ENCODE results near the gene TUBGCP2.
A peak's percentile ranks its signal among the peaks of the same experiment; 100 is the strongest.

The TUBGCP2 gene

DNA sequence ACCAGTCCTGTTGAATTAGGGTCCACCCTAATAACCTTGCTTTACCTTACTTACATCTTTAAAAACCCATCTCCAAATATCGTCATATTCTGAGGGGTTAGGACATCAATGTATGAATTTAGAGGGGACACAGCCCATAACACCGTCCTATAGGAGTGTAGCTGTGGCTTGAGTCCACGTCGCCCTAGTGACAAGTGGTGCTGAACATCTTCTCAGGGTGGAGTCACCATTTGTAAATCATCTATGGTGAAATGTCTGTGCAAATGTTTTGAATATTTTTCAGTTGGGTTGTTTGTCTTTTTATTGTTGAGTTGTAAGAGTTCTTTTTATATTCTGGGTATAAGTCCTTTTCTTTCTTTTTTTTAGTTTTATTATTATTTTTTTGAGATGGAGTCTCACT, 33.3 kb upstream of the TUBGCP2 start:
- no peak for DNase-seq (ENCODE audit: low read depth, low spot score)

DNA sequence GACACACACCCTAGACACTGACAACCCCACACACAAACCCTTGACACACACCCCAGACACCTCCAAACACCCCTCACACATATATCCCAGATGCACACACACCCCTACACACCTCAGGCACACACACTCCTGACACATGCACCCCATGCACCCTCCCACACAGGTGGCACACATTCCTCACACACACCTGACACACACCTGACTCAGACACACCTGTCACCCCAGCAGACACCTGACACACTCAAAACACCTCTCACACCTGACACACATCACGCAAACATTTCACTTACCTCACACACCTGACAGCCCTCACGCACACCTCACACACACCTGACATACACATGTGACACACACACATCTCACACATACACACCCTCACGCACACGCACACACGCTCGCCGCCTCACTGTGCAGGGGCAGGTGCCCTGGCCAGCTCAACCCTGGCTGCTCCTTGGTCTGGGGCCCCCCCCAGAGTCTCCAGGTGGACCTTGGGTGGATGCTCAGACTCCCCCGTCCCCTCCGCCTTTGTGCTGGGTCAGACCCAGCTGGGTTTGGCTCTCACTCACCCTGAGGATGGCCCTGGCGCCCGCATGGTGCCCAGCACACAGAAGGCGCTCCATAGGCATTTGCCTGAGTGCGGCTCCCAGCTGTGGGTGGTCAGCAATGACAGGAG, 31.2 kb upstream of the TUBGCP2 start:
- no peak for DNase-seq (ENCODE audit: low read depth, low spot score)

DNA sequence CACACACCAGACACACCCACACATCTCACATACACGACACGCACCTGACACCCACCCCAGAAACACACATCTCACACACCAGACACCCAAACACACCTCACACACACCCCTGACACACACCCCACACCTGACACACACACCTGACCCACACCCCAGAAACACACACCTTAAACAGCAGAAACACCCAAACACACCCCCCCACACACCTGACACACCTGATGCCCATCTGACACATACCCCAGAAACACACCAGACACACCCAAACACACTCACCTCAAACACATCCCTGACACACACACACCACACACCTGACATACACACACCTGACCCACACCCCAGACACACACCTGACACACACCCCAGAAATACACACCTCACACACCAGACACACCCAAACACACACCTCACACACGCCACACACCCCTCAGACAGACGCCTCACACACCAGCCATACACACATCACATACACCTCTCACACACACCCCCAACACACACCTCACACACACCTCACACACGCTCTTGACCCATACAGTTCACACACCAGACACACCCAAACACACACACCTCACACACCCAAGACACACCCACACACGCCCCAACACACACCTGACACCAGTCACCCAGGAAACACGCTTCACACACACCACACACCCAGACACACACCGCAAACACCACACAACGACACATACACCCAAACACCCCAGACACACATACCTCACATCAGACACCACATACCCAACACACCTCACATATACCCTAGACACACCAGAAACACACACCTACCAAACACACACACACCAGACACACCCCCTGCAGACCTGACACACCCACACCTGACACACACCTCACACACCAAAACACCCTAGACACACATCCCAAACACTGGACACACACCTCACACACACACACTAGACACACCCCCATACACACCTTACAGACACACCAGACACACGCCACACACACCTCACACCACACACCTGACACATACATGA, 29.7 kb upstream of the TUBGCP2 start:
- no peak for DNase-seq (ENCODE audit: low read depth, low spot score)

DNA sequence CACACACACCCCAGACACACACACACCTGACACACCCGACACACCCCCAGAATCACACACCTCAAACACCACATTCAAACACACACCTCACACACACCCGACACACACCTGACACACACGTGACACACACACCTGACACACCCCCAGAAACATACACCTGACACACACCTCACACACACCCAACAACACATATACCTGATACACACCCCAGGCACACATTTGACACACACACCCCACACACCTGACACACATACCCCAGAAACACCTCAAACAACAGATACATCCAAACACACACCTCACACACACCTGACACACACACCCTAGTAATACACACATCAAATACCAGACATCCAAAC, 28.7 kb upstream of the TUBGCP2 start:
- DNase-seq (ENCODE audit: low read depth, low spot score): no peak

DNA sequence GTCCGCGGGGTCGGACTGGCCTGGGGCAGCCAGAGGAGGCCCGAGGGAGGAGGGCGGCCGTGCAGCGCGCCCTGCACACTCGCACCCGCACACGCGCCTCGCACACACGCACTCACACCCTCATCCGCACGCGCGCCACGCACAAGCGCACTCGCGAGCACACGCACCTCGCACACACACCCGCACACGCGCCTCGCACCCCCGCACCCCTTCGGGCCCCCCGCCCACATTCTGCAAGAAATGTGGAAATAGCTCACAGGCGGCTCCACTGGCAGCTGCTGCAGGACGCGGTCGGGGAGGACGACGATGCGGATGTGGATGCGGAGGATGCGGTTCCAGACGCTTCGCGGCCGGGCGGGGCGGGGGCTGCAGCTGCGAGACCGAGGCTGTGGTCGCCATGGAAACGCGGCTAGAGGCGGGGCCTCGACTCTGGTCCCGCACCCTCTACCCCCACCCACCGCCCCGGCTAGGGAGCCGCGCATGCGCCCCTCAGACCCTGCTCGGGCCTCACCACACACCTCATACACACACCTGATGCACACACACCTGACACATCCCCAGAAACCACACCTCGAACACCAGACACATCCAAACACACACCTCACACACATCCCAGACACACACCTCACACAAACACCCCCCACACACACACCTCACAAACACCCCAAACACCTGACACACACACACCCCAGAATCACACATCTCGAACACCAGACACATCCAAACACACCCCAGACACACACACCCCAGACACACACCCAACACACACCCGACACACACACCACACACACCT, 28.1 kb upstream of the TUBGCP2 start, which contains the start of gene CALY:
Gene CALY (minus strand): TSS at position 320 of the 793 bp plus-strand sequence. CDS start 7,907 bp downstream, outside the sequence.
- DNase-seq (ENCODE audit: low read depth, low spot score): peak; percentile 73

DNA sequence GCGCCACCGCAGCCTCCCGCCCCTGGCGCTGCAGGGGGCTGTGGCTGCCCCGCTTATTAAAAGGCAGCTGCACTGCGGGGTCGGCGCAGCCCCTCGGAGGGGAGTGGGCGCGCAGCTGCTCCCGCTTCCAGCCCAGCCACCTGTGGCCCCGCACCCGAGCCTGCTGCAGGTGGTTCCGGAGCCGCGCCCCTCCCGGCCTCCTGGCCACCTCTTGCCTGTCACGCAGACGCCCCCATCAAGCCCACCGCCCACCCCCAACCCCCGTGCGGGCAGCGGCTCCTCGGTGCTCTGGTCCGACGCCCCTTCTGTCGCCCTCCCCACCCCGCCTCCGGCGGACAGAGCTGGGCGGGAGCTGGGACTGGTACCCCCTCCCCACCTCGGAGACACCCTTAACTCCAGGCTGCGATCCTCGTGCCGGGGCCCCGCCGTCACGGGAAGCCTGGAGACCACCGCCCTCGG, 27.5 kb upstream of the TUBGCP2 start:
- DNase-seq (ENCODE audit: low read depth, low spot score): no peak

DNA sequence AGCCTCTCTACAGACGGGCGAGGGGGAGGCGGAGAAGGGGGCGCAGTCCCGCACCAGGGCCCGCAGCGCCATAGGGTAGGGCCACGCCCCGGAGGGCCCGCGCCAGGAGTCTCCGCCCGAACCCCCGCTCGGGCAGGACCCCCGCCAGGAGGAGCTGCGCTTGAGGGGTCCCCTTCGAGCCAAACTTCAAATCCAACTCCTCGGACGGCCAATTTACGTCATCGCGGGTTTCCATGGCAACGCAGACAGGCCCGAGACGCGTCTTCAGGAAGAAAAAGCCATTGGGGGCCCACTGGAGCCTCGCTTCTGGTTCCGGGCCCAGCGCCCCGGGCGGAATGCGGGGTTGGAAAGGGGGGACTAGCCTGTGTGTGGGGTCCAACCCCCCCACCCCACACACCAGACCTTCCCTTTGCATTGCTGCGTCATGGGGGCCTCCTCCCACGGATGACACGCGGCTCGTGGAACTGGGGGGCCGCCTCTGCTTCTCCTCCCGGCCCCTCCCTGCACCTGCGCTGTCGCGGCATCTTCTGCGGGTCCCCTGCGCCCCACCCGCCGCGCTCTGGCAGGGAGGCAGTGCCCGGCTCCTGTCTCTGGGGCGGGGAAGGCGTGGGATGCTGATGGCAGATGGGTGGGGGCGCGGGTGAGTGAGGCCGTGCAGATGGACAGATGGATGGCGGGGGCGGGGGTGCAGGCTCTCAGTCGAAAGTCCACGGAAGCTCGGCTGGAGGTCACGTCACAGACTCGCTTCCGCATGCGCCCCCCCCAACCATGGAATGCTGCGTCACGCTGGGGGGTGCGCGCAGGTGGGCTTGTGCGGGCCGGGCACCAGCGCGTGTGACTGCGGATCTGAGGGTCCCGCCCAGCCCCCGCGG, 26.8 kb upstream of the TUBGCP2 start:
- DNase-seq (ENCODE audit: low read depth, low spot score): peak; percentile 39

DNA sequence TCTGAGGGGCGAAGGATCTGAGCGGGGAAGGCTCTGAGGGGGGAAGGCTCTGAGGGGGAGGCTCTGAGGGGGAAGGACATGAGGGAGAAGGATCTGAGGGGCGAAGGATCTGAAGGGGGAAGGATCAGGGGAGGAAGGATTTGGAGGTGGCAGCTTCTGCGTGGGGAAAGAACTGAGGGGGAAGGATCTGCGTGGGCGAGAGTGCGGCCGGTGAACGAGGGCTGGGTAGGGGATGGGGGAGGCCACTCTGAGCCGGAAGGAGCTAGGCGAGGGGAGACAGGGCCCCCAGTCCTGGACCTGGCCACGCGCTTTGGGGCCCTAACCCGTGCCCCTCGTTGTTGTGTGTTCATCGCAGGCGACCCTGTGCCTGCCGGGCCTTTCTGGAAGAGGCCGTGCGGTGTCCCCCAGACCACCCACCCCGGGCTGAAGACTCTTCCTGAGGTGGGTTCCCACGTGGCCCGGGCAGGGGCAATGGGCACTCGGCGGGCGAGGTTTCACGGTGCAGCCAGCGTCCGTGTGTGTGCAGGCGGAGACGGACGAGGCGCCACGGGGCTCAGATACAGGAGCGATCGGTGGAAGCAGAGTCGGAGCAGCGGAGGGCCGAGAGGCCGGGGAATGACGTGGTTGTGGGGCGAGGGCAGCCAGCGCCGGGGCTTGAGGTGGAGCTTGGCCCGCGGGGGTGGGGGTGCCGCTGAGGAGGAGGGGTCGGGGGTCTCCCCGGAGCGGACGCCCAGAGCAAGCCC, 26.0 kb upstream of the TUBGCP2 start:
- DNase-seq (ENCODE audit: low read depth, low spot score): no peak

DNA sequence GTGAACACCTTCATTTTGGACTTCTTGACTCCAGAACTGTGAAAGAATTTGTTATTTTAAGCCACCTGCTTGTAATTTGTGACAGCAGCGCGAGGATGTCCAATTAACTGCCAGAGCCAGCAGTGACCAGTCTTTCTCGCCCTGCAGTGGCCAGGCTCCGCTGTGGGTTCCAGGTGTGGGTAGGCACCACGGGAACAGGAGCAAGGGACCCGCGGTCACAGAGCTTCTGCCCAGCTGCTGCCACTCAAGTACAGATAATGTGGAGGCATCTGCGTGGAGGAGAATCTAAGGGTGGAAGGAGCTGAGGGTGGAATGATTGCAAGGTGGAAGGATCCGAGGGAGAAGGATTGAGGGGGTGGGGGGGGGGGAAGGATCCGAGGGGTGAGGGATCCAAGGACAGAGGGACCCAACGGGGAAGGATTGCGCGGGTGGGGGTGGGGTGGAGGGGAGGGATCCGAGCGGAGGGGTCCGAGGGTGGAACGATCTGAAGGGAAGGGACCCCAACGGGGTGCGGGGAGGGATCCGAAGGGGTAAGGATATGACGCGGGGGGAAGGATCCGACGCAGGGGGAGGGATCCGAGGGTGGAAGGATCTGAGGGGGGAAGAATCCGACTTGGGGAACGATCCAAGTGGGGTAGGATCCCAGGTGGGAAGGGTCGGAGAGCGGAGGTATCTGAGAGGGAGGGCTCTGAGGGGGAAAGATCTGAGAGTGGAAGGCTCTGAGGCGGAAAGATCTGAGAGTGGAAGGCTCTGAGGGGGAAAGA, 24.4 kb upstream of the TUBGCP2 start:
- DNase-seq (ENCODE audit: low read depth, low spot score): no peak

DNA sequence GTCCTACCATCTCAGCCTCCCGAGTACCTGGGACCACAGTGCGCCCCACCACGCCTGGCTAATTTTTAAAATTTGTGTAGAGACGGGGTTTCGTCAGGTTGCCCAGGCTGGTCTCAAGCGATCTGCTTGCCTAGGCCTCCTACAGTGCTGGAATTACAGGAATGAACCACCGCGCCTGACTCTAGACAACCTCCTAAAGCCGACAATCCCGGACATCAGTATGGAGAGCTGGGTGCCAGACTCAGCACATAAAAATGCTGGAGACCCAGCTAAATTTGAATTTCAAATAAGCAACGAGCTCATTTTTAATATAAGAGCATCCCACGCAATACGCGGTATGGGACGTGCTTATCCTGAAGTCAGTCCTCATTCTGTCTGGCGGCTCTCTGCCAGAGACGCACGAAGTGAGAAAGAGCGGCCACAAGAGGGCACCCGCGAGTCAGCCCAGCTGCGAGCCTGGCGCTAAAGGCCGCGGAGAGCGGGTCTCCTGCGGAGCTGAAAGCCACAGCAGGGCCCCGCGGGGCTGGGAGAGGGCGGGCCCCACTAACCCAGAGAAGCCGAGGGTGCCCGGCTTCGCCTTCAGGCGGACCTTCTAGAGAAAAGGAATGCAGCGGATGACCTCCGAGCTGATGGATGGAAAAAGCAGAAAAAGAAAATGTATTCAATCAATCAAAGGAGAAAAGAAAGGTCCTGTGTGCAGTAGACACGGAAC, 21.0 kb upstream of the TUBGCP2 start:
- DNase-seq (ENCODE audit: low read depth, low spot score): peak; percentile 94

DNA sequence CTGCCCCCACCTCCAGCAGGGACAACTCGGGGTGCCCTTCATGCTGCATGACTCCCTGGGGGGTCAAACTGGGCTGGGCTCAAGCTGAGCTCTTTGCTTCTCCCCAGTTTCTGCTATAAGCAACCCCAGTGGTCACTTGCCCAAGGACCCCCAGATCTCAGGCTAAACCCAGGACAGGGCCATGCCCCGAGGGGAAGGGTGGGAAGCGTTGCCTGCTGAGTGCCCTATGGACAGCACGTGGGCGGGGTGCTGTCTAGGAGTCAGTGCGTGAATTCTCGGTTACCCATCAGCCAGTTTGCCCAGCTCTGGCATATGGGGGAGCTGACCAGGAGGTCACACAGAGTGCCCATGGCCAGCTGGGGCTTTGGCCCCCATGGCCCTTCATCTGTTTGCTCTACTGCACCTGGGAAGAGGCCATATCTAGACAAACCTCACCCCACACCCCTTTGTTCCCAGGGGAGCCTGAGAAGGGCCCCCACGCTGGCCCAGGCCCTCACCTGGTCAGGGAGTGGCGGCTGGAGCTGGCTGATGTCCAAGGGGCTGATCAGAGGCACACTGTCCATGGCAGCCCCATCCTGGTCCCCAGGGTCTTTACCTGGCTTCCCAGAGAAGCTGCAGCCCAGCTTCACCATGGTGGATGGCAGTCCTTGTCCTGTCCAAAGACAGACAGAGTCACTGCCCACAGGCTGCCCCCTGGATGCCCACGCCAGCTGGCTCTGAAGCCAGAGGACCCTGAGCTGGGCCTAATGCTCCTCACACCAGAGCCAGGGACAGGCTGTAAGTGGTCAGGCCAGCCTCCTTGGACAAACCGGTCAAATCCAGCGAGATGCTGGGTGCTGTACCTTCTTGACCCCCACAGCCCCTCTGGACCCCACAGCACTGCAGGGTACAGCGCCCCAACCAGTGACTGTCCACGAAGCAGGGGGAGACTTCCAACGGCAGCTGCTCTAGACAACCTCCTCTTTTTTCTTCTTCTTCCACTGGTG, 20.0 kb upstream of the TUBGCP2 start:
- DNase-seq (ENCODE audit: low read depth, low spot score): no peak

DNA sequence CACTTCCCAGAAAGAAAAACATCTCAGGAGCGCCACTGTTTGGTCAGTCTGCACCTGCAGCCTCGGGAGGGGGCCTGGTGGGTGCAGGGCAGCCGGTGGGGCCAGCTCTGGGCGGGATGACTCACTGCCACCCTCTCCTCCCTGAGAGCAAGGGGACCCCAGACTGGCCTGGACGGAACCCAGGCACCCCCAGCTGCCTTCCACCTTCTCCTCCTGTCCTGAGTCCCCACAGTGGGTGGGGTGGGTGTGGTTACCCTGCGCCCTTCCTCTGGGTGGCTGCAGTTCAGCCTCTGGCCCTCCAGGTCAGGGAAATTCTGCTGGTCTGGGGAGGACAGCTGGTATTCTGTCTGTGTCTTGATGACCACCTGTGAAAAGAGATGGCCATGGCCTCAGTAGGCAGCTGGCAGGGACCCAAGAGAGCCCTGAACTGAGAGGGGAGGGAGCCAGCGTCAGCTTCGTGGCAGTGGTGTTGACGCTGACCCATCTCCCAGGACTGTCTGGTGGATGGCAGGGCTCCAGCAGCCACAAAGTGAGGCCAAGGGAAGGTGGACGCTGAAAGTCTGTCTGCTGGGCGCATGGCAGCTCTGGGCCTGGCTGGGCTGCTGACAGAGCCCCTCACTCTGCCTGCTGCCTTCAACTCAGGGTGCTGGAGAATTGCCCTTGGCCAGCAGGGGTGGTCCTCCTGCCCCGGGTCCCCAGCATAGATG, 19.1 kb upstream of the TUBGCP2 start:
- no peak for DNase-seq (ENCODE audit: low read depth, low spot score)

DNA sequence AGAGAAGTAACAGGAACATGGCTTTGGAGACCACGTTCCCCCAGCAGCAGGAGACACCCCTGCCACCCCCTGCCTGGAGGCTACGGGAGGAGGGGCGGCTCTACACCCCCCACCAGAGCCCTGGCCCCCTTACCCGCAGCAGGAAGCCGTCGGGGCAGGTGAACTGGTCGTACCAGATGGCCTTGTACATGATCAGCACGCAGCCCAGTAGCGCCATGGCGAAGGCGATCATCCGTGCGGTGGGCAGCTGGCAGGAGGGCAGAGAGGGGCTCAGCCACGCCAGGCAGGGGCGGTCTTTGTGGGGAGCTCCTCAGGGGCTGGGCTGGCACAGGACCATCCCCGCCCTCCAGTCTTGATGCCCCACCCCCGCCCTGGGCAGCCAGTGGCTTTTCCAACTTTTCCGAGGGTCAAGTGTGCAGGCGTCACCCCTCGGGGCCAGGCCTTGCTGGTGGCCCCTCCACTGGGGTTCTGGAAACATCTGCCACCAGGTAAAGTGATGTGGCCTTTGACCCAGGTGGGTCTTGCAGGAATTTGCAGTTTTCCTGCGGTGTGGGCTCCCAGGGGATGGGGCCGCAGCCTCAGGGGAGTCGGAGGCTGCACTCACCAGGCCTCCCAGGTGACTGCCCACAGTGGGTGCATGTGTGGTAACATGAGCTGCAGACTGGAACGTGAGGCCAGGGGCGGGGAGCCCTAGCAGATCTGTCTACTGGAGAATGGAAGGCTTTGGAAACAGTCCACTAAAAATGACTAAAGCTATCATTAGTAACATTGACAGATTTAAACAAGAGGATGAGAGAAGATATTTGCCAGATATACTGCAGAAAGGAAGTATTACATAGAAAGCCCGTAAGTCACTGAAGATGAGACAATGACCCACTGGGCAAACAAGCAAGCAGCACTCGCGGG, 18.3 kb upstream of the TUBGCP2 start:
- DNase-seq (ENCODE audit: low read depth, low spot score): no peak

DNA sequence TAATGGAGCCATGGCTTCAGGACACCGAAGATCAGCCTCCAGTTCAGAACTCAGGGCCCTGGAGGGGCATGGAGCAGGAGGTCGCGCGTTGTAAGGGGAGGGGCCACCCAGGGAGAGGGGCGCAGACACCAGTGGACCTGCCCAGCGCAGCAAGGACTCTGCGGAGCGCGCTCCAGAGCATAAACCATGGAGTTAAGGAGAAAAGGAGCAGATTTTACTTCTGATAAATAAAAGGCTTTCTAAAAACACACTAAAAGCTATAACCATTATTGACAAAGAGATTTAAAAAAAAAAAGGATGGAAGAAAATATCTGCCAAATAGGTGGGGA, 17.5 kb upstream of the TUBGCP2 start:
- no peak for DNase-seq (ENCODE audit: low read depth, low spot score)

DNA sequence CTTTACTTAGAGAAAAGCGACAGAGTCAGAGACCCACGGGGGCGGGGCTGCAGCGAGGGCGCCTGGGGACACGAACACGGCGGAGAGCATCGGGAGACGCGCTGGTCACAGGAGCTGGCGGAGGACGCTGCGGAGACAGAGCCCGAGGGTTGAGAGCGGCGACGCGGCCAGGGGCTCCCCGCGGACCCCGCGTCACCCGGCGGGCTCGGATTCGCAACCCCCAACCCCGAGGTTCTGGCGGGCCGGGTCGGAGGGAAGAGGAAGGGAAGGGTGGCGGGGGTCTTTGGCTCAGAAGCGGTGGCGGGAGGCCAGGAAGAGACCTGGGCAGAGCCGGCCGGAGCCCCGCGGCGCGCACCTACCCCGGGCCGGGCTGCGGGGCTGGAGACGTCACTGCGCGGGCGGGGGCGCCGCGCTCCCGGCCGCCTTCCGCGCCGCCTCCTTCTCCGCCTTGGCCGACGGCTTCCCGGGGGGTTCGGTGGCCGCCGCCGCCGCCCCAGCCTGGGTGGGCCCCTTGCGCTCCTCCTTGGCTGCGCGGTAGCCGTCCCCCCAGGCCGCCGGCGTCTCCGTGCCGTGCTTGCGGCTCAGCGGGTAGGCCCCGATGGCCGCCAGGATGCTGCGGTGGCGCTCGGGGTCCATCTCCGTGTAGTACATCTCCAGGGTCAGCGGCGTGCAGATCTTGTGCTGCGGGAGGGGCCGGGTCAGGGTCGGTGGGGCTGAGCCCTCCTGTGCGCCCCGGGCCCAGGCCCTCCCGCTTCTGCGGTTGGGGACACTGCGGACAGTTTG, 17.0 kb upstream of the TUBGCP2 start:
- no peak for DNase-seq (ENCODE audit: low read depth, low spot score)

All from ELF-1 (cell line).